HEK293 (cell line): ENCODE data around the gene RASSF3.

Experiments used
- CTCF ChIA-PET: fragments of 350-600 bp; formaldehyde crosslinking; extraction: SDS; loops from one replicate; lab custom pipeline; 2021; ENCODE audit warnings: antibody characterized with exemption; lab: Yijun Ruan, JAX
- POLR2A ChIA-PET: fragments of 300-600 bp; formaldehyde crosslinking; extraction: SDS; loops from one replicate; lab custom pipeline; 2020; ENCODE audit warnings: antibody characterized with exemption, inconsistent platforms; lab: Yijun Ruan, JAX
- H3K27ac ChIP-seq: fragments of 200-500 bp; sonication (Bioruptor generic); 2 replicates; pipeline ENCODE4 v1.5.1; 2014; ENCODE audit warnings: low read depth, low read length, control low read depth, inconsistent platforms; ENCODE audit errors: extremely low read depth
- H3K36me3 ChIP-seq, 2 experiments: fragments of 200-500 bp in 1 of 2; sonication (Bioruptor generic) in 1 of 2; 1 replicate in 1 of 2; 2 replicates in 1 of 2; pipeline ENCODE4 v1.5.1; 2014 to 2017; ENCODE audit warnings: inconsistent platforms in 2 of 2, low read length in 2 of 2; ENCODE audit not compliant: control insufficient read depth in 2 of 2, insufficient read depth in 1 of 2
- H3K4me1 ChIP-seq: fragments of 200-500 bp; sonication (Bioruptor generic); 2 replicates; pipeline ENCODE4 v1.5.1; 2014; ENCODE audit warnings: mild to moderate bottlenecking, low read length, inconsistent platforms; ENCODE audit not compliant: control insufficient read depth, insufficient read depth
- H3K4me3 ChIP-seq: 2 replicates; pipeline ENCODE4 v1.5.1; 2011; ENCODE audit warnings: low read depth, mild to moderate bottlenecking, control low read depth, low read length, moderate library complexity
- H3K9me3 ChIP-seq: fragments of 200-500 bp; sonication (Bioruptor generic); 2 replicates; pipeline ENCODE4 v1.5.1; 2014; ENCODE audit warnings: low read depth, low read length, inconsistent platforms; ENCODE audit not compliant: control insufficient read depth, insufficient read depth
- IKZF3 ChIP-seq: fragments of 450-650 bp; IDR thresholded peaks from 2 replicates; pipeline ENCODE4 v1.5.0; 2018; ENCODE audit warnings: missing biosample characterization, mild to moderate bottlenecking, missing genetic modification characterization, moderate library complexity
- WT1 ChIP-seq: fragments of 450-650 bp; formaldehyde crosslinking; IDR thresholded peaks from 2 replicates; pipeline ENCODE4 v1.5.1; 2016; ENCODE audit warnings: missing biosample characterization, missing genetic modification characterization
- ZBTB8A ChIP-seq: fragments of 450-650 bp; formaldehyde crosslinking; IDR thresholded peaks from 2 replicates; pipeline ENCODE4 v1.5.1; 2016; ENCODE audit warnings: missing biosample characterization, missing genetic modification characterization
- ZIC2 ChIP-seq: fragments of 450-650 bp; formaldehyde crosslinking; IDR thresholded peaks from 2 replicates; pipeline ENCODE4 v1.5.1; 2016; ENCODE audit warnings: missing biosample characterization, missing genetic modification characterization
- ZNF214 ChIP-seq: fragments of 450-650 bp; formaldehyde crosslinking; IDR thresholded peaks from 2 replicates; pipeline ENCODE4 v1.5.1; 2017; ENCODE audit warnings: missing biosample characterization, mild to moderate bottlenecking, missing genetic modification characterization, borderline replicate concordance
- ZNF23 ChIP-seq: fragments of 450-650 bp; formaldehyde crosslinking; IDR thresholded peaks from 2 replicates; pipeline ENCODE4 v1.5.1; 2016; ENCODE audit warnings: missing biosample characterization, missing genetic modification characterization, borderline replicate concordance
- ZNF248 ChIP-seq: fragments of 450-650 bp; formaldehyde crosslinking; IDR thresholded peaks from 2 replicates; pipeline ENCODE4 v1.5.1; 2017; ENCODE audit warnings: missing biosample characterization, missing genetic modification characterization
- ZNF677 ChIP-seq: fragments of 450-650 bp; IDR thresholded peaks from 2 replicates; pipeline ENCODE4 v1.5.0; 2018; ENCODE audit warnings: missing biosample characterization, mild to moderate bottlenecking, missing genetic modification characterization, moderate library complexity
- ZNF707 ChIP-seq: fragments of 450-650 bp; formaldehyde crosslinking; IDR thresholded peaks from 2 replicates; pipeline ENCODE4 v1.5.1; 2016; ENCODE audit warnings: missing biosample characterization, missing genetic modification characterization
- ZNF76 ChIP-seq: fragments of 450-650 bp; formaldehyde crosslinking; IDR thresholded peaks from 2 replicates; pipeline ENCODE4; 2016; ENCODE audit warnings: low read depth, missing biosample characterization, missing genetic modification characterization, borderline replicate concordance
- ZNF768 ChIP-seq: fragments of 450-650 bp; formaldehyde crosslinking; IDR thresholded peaks from 2 replicates; pipeline ENCODE4 v1.5.1; 2018; ENCODE audit warnings: missing biosample characterization, mild to moderate bottlenecking, missing genetic modification characterization
- ZNF843 ChIP-seq: fragments of 450-650 bp; formaldehyde crosslinking; IDR thresholded peaks from 2 replicates; pipeline ENCODE4 v1.5.1; 2016; ENCODE audit warnings: missing biosample characterization, missing genetic modification characterization
- ZSCAN16 ChIP-seq: fragments of 450-650 bp; formaldehyde crosslinking; IDR thresholded peaks from 2 replicates; pipeline ENCODE4 v1.5.1; 2016; ENCODE audit warnings: missing biosample characterization, missing genetic modification characterization
- TF ChIP-seq, protein P1 (sequence below): fragments of 450-650 bp; formaldehyde crosslinking; IDR thresholded peaks from 2 replicates; pipeline ENCODE4 v1.5.1; 2017; ENCODE audit warnings: missing biosample characterization, missing genetic modification characterization
- TF ChIP-seq, protein P2 (sequence below): fragments of 450-650 bp; formaldehyde crosslinking; IDR thresholded peaks from 2 replicates; pipeline ENCODE4 v1.5.1; 2016; ENCODE audit warnings: missing biosample characterization, missing genetic modification characterization
- TF ChIP-seq, protein P3 (sequence below): fragments of 450-650 bp; formaldehyde crosslinking; IDR thresholded peaks from 2 replicates; pipeline ENCODE4 v1.5.1; 2016; ENCODE audit warnings: missing biosample characterization, missing genetic modification characterization
- TF ChIP-seq, protein P4 (sequence below): sonication (generic); formaldehyde crosslinking; IDR thresholded peaks from 2 replicates; pipeline ENCODE4 v1.8.1; 2022; ENCODE audit warnings: mild to moderate bottlenecking, moderate library complexity, missing genetic modification reagents

RASSF3 gene

DNA sequence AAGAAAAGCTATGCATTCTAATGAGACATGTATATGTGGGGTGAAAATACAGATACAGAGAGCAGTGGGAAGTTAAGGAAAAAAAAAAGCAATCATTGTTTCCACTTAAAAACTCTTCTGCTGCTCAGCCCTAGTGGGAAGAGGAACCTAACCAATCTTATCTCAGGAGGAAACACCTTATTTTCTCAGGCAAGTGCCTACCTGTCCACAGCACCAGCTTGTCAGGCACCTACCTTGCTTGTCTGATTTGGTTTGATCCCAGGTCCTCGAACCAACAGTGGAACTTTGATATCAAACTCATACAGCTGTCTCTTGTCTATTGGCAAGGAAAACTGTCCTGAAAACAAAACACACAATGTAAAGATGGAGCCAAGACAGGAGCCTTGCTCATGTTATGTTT is 126.5 kb downstream of the RASSF3 start:
- Histone ChIP-seq H3K27ac (no peak overlapping the region), H3K4me3 (no peak overlapping the region), H3K9me3 (no peaks in the 10 kb centered on the region), H3K4me1 (no peaks in the 10 kb centered on the region), H3K36me3 (peaks cover 4 to 78% of the 10 kb centered on the region in 2 experiments)
- TF ChIP-seq ZIC2 (tag by site-specific recombination), result no peak
- TF ChIP-seq, protein P1, sequence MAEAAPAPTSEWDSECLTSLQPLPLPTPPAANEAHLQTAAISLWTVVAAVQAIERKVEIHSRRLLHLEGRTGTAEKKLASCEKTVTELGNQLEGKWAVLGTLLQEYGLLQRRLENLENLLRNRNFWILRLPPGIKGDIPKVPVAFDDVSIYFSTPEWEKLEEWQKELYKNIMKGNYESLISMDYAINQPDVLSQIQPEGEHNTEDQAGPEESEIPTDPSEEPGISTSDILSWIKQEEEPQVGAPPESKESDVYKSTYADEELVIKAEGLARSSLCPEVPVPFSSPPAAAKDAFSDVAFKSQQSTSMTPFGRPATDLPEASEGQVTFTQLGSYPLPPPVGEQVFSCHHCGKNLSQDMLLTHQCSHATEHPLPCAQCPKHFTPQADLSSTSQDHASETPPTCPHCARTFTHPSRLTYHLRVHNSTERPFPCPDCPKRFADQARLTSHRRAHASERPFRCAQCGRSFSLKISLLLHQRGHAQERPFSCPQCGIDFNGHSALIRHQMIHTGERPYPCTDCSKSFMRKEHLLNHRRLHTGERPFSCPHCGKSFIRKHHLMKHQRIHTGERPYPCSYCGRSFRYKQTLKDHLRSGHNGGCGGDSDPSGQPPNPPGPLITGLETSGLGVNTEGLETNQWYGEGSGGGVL (tag by site-specific recombination), result no peak
- TF ChIP-seq ZNF768, result no peak
- no peak for TF ChIP-seq ZSCAN16 (tag by site-specific recombination)
- TF ChIP-seq ZNF248 (tag by site-specific recombination), result no peak
- TF ChIP-seq ZNF677 (tag by site-specific recombination), result no peak
- no peak for TF ChIP-seq ZNF76 (tag by site-specific recombination)
- TF ChIP-seq, protein P2, sequence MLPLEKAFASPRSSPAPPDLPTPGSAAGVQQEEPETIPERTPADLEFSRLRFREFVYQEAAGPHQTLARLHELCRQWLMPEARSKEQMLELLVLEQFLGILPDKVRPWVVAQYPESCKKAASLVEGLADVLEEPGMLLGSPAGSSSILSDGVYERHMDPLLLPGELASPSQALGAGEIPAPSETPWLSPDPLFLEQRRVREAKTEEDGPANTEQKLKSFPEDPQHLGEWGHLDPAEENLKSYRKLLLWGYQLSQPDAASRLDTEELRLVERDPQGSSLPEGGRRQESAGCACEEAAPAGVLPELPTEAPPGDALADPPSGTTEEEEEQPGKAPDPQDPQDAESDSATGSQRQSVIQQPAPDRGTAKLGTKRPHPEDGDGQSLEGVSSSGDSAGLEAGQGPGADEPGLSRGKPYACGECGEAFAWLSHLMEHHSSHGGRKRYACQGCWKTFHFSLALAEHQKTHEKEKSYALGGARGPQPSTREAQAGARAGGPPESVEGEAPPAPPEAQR (tag by site-specific recombination), result no peak
- TF ChIP-seq ZNF843 (tag by site-specific recombination), result no peak
- TF ChIP-seq, protein P3, sequence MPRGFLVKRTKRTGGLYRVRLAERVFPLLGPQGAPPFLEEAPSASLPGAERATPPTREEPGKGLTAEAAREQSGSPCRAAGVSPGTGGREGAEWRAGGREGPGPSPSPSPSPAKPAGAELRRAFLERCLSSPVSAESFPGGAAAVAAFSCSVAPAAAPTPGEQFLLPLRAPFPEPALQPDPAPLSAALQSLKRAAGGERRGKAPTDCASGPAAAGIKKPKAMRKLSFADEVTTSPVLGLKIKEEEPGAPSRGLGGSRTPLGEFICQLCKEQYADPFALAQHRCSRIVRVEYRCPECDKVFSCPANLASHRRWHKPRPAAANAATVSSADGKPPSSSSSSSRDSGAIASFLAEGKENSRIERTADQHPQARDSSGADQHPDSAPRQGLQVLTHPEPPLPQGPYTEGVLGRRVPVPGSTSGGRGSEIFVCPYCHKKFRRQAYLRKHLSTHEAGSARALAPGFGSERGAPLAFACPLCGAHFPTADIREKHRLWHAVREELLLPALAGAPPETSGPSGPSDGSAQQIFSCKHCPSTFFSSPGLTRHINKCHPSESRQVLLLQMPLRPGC (tag by site-specific recombination), result no peak
- TF ChIP-seq ZBTB8A (tag by site-specific recombination), result no peak
- no peak for TF ChIP-seq ZNF214
- POLR2A ChIA-PET, result no interaction called here
- CTCF ChIA-PET, result no interaction called here

DNA sequence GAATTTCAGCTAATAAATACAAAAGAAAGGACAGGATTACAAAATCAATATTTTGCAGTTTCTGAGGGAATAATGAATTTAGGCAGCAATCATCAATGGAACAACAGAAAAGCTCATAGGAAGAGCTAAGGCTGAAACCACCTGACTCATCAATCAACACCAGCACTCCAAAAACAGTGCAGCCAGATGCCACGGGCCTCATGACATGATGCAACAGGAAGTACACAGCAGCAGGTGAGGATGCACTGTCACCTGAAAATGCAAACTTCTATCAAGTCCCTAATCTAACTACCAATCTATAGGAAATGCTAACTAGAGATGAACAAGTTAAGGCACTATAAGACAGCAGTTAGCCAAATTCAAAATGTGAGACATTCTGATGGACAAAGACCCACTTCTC is 127.2 kb downstream of the RASSF3 start:
- ChIA-PET POLR2A (no interaction called here), CTCF (no interaction called here)
- Histone ChIP-seq H3K9me3 (no peaks in the 10 kb centered on the region), H3K4me1 (no peaks in the 10 kb centered on the region), H3K4me3 (no peak overlapping the region), H3K27ac (no peak overlapping the region), H3K36me3 (peaks cover 4 to 84% of the 10 kb centered on the region in 2 experiments)
- TF ChIP-seq IKZF3 (tag by site-specific recombination) (no peak), ZNF707 (no peak), ZNF248 (tag by site-specific recombination) (no peak), ZNF23 (tag by site-specific recombination) (no peak)
- TF ChIP-seq, protein P4, sequence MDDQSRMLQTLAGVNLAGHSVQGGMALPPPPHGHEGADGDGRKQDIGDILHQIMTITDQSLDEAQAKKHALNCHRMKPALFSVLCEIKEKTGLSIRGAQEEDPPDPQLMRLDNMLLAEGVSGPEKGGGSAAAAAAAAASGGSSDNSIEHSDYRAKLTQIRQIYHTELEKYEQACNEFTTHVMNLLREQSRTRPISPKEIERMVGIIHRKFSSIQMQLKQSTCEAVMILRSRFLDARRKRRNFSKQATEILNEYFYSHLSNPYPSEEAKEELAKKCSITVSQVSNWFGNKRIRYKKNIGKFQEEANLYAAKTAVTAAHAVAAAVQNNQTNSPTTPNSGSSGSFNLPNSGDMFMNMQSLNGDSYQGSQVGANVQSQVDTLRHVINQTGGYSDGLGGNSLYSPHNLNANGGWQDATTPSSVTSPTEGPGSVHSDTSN, result no peak

DNA sequence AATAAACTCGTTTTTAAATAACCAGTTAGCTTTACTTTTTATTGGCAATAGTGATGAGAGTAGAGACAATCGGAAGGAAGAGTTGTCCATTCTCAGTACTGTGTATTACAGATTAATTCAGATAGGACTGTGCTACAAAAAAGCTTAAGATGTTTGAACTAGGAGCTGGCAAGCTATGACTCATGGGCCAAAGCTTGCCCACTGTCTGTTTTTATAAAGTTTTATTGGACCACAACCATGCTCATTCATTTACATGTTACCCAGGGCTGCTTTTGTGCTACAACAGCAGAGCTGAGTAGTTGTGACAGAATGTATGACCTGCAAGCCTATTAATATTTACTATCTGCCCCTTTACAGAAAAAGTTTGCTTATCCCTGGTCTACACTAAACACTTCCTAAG is 129.5 kb downstream of the RASSF3 start:
- no peaks in the 10 kb centered on the region for H3K9me3 ChIP-seq
- CTCF ChIA-PET, result interaction anchor here (0.8 kb wide), 1 partner anchor 62 kb away, joined by 4 read pairs; no protein-coding TSS in a partner anchor
- no peak for TF ChIP-seq WT1 (tag by site-specific recombination)
- TF ChIP-seq, all 188 proteins: peak for 0
- Histone ChIP-seq H3K4me3 (no peak overlapping the region), H3K36me3 (peaks cover 8 to 92% of the 10 kb centered on the region in 2 experiments), H3K27ac (no peak overlapping the region), H3K4me1 (no peaks in the 10 kb centered on the region)
- POLR2A ChIA-PET, result no interaction called here
